HepG2 (cell line): ENCODE measurements around the gene SLC35F1. TPM values are rescaled to one million over a fixed set of nuclear protein-coding genes. Genes with fewer than 3 reads are reported as not detected.

Experiments
- ATAC-seq: fragments of 200-7000 bp; cut with Tn5 transposase; 3 replicates; pipeline ENCODE4 v1.9.1; 2020; ENCODE audit warnings: mild to moderate bottlenecking, moderate library complexity
- BruUV-seq: library from RNA; stranded (reverse); fragments of 400-500 nt; replicated peaks from 2 replicates; lab custom pipeline; 2021; lab: Mats Ljungman, UMichigan
- CTCF ChIA-PET: fragments of 300-600 bp; formaldehyde crosslinking; extraction: SDS; loops from one replicate; lab custom pipeline; 2021; ENCODE audit warnings: low total read pairs, inconsistent platforms, low intra/inter-chr PET ratio; lab: Yijun Ruan, JAX
- POLR2A ChIA-PET: fragments of 350-600 bp; sonication (Branson Sonifier 250); formaldehyde crosslinking; loops from one replicate; lab custom pipeline; 2020; ENCODE audit warnings: antibody characterized with exemption, inconsistent platforms; lab: Yijun Ruan, JAX
- DNase-seq: peaks from one replicate; pipeline ENCODE4 v3.0.0-alpha.2; 2015; ENCODE audit warnings: low spot score
- FAIRE-seq: peaks from 3 replicates; lab custom pipeline; 2011; peaks lifted over from hg19 to GRCh38; lab: Jason Lieb, UNC
- H2AFZ ChIP-seq: one replicate; pipeline ENCODE4 v1.6.1; 2011; ENCODE audit warnings: low read length, inconsistent platforms
- H3K27ac ChIP-seq: fragments of 300-600 bp; 3 replicates; pipeline ENCODE4 v1.8.0; 2011; ENCODE audit warnings: mixed run types, mild to moderate bottlenecking, mixed read lengths, low read length, inconsistent platforms; ENCODE audit not compliant: insufficient read depth; ENCODE audit errors: extremely low read length
- H3K27me3 ChIP-seq, 2 experiments: fragments of 200-600 bp in 1 of 2; 2 replicates in 1 of 2; 3 replicates in 1 of 2; pipeline versions ENCODE4 v1.6.0 to v1.8.0; 2011; ENCODE audit warnings: low read length in 2 of 2, mild to moderate bottlenecking in 2 of 2, moderate library complexity in 2 of 2, inconsistent platforms in 1 of 2; ENCODE audit not compliant: insufficient read depth in 2 of 2, control insufficient read depth in 1 of 2
- H3K36me3 ChIP-seq, 2 experiments: fragments of 200-600 bp in 1 of 2; replicated peaks in 1 of 2; 2 replicates in 1 of 2; 3 replicates in 1 of 2; pipeline versions ENCODE4 v1.5.1 to v1.8.0; 2011; ENCODE audit warnings: low read length in 2 of 2, inconsistent platforms in 1 of 2; ENCODE audit not compliant: insufficient read depth in 2 of 2, control insufficient read depth in 1 of 2
- H3K4me1 ChIP-seq: 2 replicates; pipeline ENCODE4 v1.5.1; 2012; ENCODE audit warnings: low read length, inconsistent platforms; ENCODE audit not compliant: insufficient read depth
- H3K4me2 ChIP-seq: 2 replicates; pipeline ENCODE4 v1.6.0; 2011; ENCODE audit warnings: low read depth, low read length, inconsistent platforms
- H3K4me3 ChIP-seq, 3 experiments: fragments of 200-600 bp in 1 of 3; sonication (generic), shearing (Covaris generic) in 1 of 3; replicated peaks in 1 of 3; 2 replicates each; pipeline ENCODE4 v1.5.1; 2011 to 2016; ENCODE audit warnings: low read length in 3 of 3, inconsistent platforms in 2 of 3, low read depth in 2 of 3, mild to moderate bottlenecking in 2 of 3, control low read depth in 1 of 3, mixed read lengths in 1 of 3; ENCODE audit not compliant: insufficient read depth in 1 of 3
- H3K79me2 ChIP-seq: one replicate; pipeline ENCODE4 v1.6.1; 2011; ENCODE audit warnings: low read length, inconsistent platforms; ENCODE audit not compliant: insufficient read depth
- H3K9ac ChIP-seq: 2 replicates; pipeline ENCODE4 v1.6.0; 2011; ENCODE audit warnings: mild to moderate bottlenecking, low read depth, low read length, inconsistent platforms; ENCODE audit not compliant: insufficient read depth
- H3K9me3 ChIP-seq: 2 replicates; pipeline ENCODE4 v1.5.1; 2012; ENCODE audit warnings: mild to moderate bottlenecking, low read length
- H4K20me1 ChIP-seq: 2 replicates; pipeline ENCODE4 v1.6.0; 2011; ENCODE audit warnings: inconsistent platforms, mild to moderate bottlenecking, low read length, moderate library complexity; ENCODE audit not compliant: insufficient read depth
- ELF1 ChIP-seq: sonication (generic); formaldehyde crosslinking; IDR thresholded peaks from 2 replicates; pipeline ENCODE4 v1.4.0; 2020; ENCODE audit warnings: missing genetic modification reagents
- IRF9 ChIP-seq: sonication (generic); formaldehyde crosslinking; IDR thresholded peaks from 2 replicates; pipeline ENCODE4 v1.8.0; 2022; ENCODE audit warnings: missing genetic modification reagents, mild to moderate bottlenecking, borderline replicate concordance
- MATR3 ChIP-seq: sonication (generic); formaldehyde crosslinking; IDR thresholded peaks from 2 replicates; pipeline ENCODE4 v1.4.0; 2020; ENCODE audit warnings: missing genetic modification reagents
- MBNL3 ChIP-seq: fragments of 250-450 bp; sonication (Bioruptor Pico); conservative IDR thresholded peaks from 2 replicates; pipeline ENCODE4 v1.8.0; 2022; ENCODE audit warnings: mild to moderate bottlenecking, inconsistent platforms
- PAX8 ChIP-seq: sonication (generic); formaldehyde crosslinking; IDR thresholded peaks from 2 replicates; pipeline ENCODE4 v1.8.0; 2022; ENCODE audit warnings: mild to moderate bottlenecking, missing genetic modification reagents, borderline replicate concordance
- PHF5A ChIP-seq: IDR thresholded peaks from one replicate; pipeline ENCODE4 v1.6.1; 2018; ENCODE audit warnings: low read depth, missing genetic modification reagents; ENCODE audit not compliant: unreplicated experiment
- RBM39 ChIP-seq: fragments of 200-400 bp; formaldehyde crosslinking; IDR thresholded peaks from one replicate; pipeline ENCODE4 v1.6.1; 2018; ENCODE audit warnings: antibody characterized with exemption, mild to moderate bottlenecking, low read depth, low read length; ENCODE audit not compliant: poor library complexity, severe bottlenecking
- TARDBP ChIP-seq: sonication (generic); formaldehyde crosslinking; IDR thresholded peaks from 2 replicates; pipeline ENCODE4 v1.8.0; 2022; ENCODE audit warnings: mild to moderate bottlenecking, missing genetic modification reagents
- THRA ChIP-seq: sonication (generic); formaldehyde crosslinking; IDR thresholded peaks from 2 replicates; pipeline ENCODE4 v1.4.0; 2020; ENCODE audit warnings: missing genetic modification reagents, borderline replicate concordance
- ZBTB37 ChIP-seq: sonication (generic); formaldehyde crosslinking; IDR thresholded peaks from 2 replicates; pipeline ENCODE4 v1.4.0; 2020; ENCODE audit warnings: mild to moderate bottlenecking, missing genetic modification reagents
- ZMAT5 ChIP-seq: sonication (generic); formaldehyde crosslinking; IDR thresholded peaks from 2 replicates; pipeline ENCODE4 v1.5.0; 2020; ENCODE audit warnings: mild to moderate bottlenecking, low read depth, missing genetic modification reagents, borderline replicate concordance
- ZNF17 ChIP-seq: sonication (generic); formaldehyde crosslinking; IDR thresholded peaks from 2 replicates; pipeline ENCODE4 v1.5.0; 2020; ENCODE audit warnings: mild to moderate bottlenecking, missing genetic modification reagents
- ZNF3 ChIP-seq: IDR thresholded peaks from 2 replicates; pipeline ENCODE4 v1.7.0; 2017; ENCODE audit warnings: inconsistent platforms
- ZNF337 ChIP-seq: sonication (generic); formaldehyde crosslinking; IDR thresholded peaks from 2 replicates; pipeline ENCODE4 v1.5.1; 2020; ENCODE audit warnings: missing genetic modification reagents, low read depth, mild to moderate bottlenecking, borderline replicate concordance
- ZNF629 ChIP-seq: sonication (generic); formaldehyde crosslinking; conservative IDR thresholded peaks from 2 replicates; pipeline ENCODE4 v1.5.0; 2020; ENCODE audit warnings: missing genetic modification reagents
- ZNF782 ChIP-seq: sonication (generic); formaldehyde crosslinking; IDR thresholded peaks from 2 replicates; pipeline ENCODE4 v1.4.0; 2020; ENCODE audit warnings: missing genetic modification reagents, mild to moderate bottlenecking, borderline replicate concordance
- WGBS: methylation state at CpG from one replicate; pipeline ENCODE4 v1.1.6; 2017; ENCODE audit warnings: low lambda C conversion rate; 5-methylcytosine and 5-hydroxymethylcytosine counted together
- in situ Hi-C: cut with HindIII; loops from 2 replicates; pipeline ENCODE4 v1.10.0; 2017; ENCODE audit warnings: low pct_unique_long_range_greater_than_20kb; ENCODE audit not compliant: extremely low pct_ligation_motif_present
- intact Hi-C: fragments of 100-400 bp; cut with micrococcal nuclease; formaldehyde crosslinking; loops from one replicate; pipeline ENCODE4 v1.10.0; 2022; ENCODE audit not compliant: unreplicated experiment
- polyA plus RNA-seq, 8 experiments: library from polyadenylated mRNA; depleted of rRNA in 3 of 8; stranded (reverse) in 7 of 8; unstranded in 1 of 8; fragments of >200 nt; fragmentation: Illumina TruSeq in 4 of 8; extraction: Trizol in 4 of 8; gene quantifications; 2 replicates each; pipeline versions ENCODE4 v1.2.1 to v1.2.3, GENCODE V29; 2011 to 2016; ENCODE audit warnings: low read depth in 4 of 8, missing spikeins in 1 of 8, mixed read lengths in 1 of 8; ENCODE audit not compliant: insufficient read depth in 1 of 8
- total RNA-seq, 5 experiments: library from RNA; depleted of rRNA; stranded (reverse); fragments of >200 nt; fragmentation: Illumina TruSeq; extraction: Trizol; gene quantifications; 2 replicates each; pipeline ENCODE4 v1.2.3, GENCODE V29; 2016; ENCODE audit warnings: low read depth in 1 of 5

The SLC35F1 gene
- total and polyA plus RNA-seq, 2 of the 13 experiments (the other 11 are each of a cell fraction or from before 2014, with no cell fraction given), result 0.01 TPM; not detected in 1

GRCh38 chr6:118054082-118054481 lies 147.0 kb downstream of the SLC35F1 start:
- Histone ChIP-seq H3K4me1 (no peaks in the 10 kb centered on the region), H3K36me3 (no peaks in the 10 kb centered on the region), H3K27ac (no peak overlapping the region), H3K9ac (no peak overlapping the region), H3K4me2 (no peak overlapping the region), H4K20me1 (no peaks in the 10 kb centered on the region), H3K9me3 (no peaks in the 10 kb centered on the region), H2AFZ (no peak overlapping the region), H3K79me2 (no peaks in the 10 kb centered on the region), H3K27me3 (no peaks in the 10 kb centered on the region), H3K4me3 (no peak overlapping the region)
- FAIRE-seq, result no peak
- intact Hi-C loops, result no loop called here
- no peak for DNase-seq
- POLR2A ChIA-PET, result no interaction called here
- ATAC-seq, result no peak
- in situ Hi-C loops, result no loop called here
- WGBS, result 0% methylated on average over 1 of the region's 1 CpG
- TF ChIP-seq MBNL3 (CRISPR knock-in tag), result no peak
- no peak for TF ChIP-seq THRA
- no peak for TF ChIP-seq PAX8 (CRISPR knock-in tag)
- no peak for TF ChIP-seq TARDBP (CRISPR knock-in tag)
- no peak for TF ChIP-seq RBM39
- CTCF ChIA-PET, result no interaction called here
- no TSS peak for BruUV-seq

DNA sequence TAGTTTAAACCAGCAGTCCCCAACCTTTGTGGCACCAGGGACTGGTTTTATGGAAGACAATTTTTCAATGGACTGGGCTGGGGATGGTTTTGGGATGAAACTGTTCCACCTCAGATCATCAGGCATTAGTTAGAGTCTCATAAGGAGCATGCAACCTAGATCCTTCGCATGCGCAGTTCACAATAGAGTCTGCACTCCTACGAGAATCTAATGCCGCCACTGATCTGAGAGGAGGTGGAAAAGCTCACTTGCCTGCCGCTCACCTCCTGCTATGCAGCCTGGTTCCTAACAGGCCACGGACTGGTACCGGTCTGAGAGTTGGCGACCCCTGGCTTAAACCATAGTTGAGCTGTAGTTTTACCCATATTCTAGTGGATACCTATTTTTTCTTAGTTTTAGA lies 154.6 kb downstream of the SLC35F1 start:
- H3K4me3 ChIP-seq, result no peak overlapping the region
- BruUV-seq, result no TSS peak
- intact Hi-C loops (no loop called here), in situ Hi-C loops (no loop called here)
- H3K4me1 ChIP-seq, result no peaks in the 10 kb centered on the region
- no peaks in the 10 kb centered on the region for H3K9me3 ChIP-seq
- FAIRE-seq, result no peak
- H3K9ac ChIP-seq, result no peak overlapping the region
- DNase-seq, result no peak
- POLR2A ChIA-PET, result no interaction called here
- no peaks in the 10 kb centered on the region for H3K79me2 ChIP-seq
- no peaks in the 10 kb centered on the region for H4K20me1 ChIP-seq
- no peak overlapping the region for H3K4me2 ChIP-seq
- 41% methylated on average over 8 of the region's 8 CpGs for WGBS
- no peak overlapping the region for H2AFZ ChIP-seq
- H3K36me3 ChIP-seq, result no peaks in the 10 kb centered on the region
- no peak for ATAC-seq
- H3K27ac ChIP-seq, result no peak overlapping the region
- H3K27me3 ChIP-seq, result no peaks in the 10 kb centered on the region
- CTCF ChIA-PET, result no interaction called here
- no peak for TF ChIP-seq MATR3 (CRISPR knock-in tag)
- TF ChIP-seq ZNF3, result no peak
- no peak for TF ChIP-seq PHF5A (CRISPR knock-in tag)
- TF ChIP-seq ZNF782 (CRISPR knock-in tag), result no peak
- no peak for TF ChIP-seq ZMAT5 (CRISPR knock-in tag)
- TF ChIP-seq ZNF17, result no peak
- TF ChIP-seq ZBTB37 (CRISPR knock-in tag), result no peak
- TF ChIP-seq ZNF337 (CRISPR knock-in tag), result no peak
- no peak for TF ChIP-seq IRF9 (CRISPR knock-in tag)
- TF ChIP-seq ELF1 (CRISPR knock-in tag), result no peak
- no peak for TF ChIP-seq ZNF629
